NOMO-1 treated with DMSO at 0.1 percent for 48 hours (cell line): ENCODE measurements around the gene XRCC1.

Experiments
- DNase-seq: peaks from one replicate; lab custom pipeline; 2025; ENCODE audit not compliant: unreplicated experiment; lab: John Stamatoyannopoulos, UW

The XRCC1 gene, protein sequence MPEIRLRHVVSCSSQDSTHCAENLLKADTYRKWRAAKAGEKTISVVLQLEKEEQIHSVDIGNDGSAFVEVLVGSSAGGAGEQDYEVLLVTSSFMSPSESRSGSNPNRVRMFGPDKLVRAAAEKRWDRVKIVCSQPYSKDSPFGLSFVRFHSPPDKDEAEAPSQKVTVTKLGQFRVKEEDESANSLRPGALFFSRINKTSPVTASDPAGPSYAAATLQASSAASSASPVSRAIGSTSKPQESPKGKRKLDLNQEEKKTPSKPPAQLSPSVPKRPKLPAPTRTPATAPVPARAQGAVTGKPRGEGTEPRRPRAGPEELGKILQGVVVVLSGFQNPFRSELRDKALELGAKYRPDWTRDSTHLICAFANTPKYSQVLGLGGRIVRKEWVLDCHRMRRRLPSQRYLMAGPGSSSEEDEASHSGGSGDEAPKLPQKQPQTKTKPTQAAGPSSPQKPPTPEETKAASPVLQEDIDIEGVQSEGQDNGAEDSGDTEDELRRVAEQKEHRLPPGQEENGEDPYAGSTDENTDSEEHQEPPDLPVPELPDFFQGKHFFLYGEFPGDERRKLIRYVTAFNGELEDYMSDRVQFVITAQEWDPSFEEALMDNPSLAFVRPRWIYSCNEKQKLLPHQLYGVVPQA

DNA sequence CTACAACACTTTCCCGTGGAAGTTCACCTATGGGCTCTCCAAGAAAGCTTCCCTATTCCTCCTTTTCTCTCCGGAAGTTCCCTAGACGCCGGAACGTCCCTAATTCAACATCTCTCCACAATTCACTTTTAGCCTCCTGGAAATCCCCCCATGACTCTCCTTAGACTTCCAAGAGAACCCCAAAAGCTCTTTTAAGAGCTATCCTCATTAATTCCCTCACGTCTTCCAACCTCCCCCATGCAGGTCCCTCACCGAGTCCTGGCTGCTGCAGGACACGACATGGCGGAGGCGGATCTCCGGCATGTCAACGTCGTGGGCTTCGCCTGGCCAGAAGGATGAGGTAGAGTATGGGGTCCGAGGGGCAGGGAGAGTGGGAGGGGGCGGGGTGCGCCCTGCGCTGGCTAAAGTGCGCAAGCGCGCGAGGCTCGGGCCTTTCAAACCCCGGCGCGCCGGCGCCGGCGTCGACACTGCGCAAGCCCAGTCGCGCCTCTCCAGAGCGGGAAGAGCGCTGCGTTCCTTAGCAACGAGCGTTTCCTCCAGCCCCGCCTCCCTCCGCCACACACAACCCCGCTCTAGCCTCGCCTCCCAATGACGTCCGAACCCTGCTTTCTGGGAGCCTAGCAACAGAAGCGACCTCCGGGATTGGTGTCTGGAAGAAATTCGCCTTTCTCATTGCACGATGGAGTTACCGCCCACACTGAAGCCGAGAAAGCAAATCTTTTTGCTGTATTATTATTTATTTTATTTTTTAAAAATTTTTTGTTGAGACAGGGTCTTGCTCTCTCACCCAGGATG is at the start of gene XRCC1, which contains the start of gene PINLYP:
XRCC1 (minus strand) TSS at position 372 of the 795 bp plus-strand sequence; CDS start at position 303, 69 bp downstream.
PINLYP (plus strand) TSS at position 646 of the 795 bp plus-strand sequence. CDS start 1,391 bp downstream, outside the sequence.
- peak; percentile 99 for DNase-seq

DNA sequence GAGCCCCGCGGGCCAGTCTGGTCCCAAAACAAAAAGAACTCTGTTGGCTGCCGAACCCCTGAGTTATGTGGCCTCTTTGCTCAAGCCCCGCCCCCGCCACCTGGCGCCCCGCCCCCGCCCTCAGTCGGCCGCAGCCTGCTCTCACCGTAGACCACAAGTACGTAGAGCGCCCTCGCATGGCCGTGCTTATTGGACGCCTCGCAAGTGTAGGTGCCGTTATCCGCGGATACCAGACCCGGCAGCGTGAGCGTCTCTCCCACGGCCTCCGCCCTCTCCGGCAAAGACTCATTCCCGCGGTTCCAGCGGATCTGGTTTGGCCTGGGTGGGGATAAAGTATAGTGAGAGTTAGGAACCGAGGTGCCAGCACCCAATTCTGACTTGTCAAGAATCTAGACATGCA is 49.6 kb upstream of the XRCC1 start:
- DNase-seq, result no peak

DNA sequence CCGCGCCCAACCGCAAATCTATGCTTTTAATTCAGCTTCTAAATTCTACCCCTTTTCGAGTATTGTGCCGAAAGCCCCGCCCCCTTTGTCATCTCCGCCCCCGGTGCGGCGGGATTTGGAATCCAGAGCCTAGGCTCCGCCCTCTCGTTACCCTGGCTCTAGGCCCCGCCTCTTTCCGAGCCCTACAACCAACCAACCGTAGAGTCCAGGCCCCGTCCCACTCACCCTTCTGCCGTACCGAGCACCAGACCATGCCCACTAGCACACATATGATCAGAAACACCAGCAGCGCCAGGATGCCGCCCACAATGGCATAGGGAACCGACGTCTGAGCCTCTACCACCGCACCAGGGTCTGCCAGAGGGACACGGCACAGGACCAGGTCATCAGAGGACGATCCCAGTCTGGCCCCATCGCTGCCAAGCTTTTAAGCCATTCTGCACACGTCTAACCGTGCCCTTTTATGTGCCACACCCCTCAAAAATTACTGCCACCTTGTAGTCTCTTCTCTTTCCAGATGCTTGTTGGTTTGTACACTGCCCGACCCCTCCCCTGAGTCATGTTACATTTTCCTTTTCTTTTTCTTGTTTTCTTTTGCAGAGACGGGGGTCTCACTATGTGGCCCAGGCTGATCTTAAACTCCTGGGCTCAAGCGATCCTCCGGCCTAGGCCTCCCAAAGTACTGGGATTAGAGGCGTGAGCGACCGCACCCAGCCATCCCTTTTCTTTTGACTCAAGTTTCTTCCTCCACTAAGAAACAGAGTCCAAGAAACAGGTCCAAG is 48.8 kb upstream of the XRCC1 start:
- DNase-seq, result no peak

DNA sequence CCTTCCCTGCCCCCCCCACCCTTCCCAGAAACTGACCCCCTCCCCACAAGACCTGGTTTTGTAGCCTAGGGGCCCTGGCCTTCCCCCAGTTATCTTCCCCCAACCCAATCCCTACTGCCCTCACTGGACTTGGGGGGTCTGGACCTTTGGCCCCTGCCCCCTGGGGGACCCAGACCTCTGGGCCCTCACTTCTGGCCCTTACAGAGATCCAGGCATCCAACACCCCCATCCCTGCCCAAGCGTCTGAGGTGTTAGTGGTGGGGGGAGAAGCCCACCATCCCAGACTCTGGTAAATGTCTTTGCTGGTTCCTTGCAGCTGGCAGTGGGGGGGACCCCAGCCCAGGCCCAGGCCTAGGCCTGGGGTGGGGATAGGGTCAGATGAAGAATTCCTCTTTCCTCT is 47.6 kb upstream of the XRCC1 start:
- no peak for DNase-seq

DNA sequence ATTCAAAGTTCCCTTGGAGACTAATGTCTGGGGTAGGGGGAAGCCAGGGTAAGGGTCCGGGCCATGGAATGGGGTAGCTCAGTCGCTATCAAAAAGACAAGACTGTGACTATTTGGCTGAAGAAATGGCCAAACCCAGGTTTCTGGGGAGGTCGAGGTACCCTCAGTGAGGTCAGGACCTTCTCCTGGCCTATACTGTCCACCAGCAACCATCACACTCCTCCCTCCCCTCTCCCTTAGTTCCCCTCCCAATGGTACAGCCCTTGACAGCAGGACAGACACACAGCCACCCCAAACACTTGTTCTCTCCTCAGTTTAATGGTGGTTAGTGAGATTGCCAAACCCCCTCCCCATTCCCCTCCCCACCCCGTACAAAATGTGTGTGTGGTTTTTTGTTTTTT is 46.7 kb upstream of the XRCC1 start:
- no peak for DNase-seq

DNA sequence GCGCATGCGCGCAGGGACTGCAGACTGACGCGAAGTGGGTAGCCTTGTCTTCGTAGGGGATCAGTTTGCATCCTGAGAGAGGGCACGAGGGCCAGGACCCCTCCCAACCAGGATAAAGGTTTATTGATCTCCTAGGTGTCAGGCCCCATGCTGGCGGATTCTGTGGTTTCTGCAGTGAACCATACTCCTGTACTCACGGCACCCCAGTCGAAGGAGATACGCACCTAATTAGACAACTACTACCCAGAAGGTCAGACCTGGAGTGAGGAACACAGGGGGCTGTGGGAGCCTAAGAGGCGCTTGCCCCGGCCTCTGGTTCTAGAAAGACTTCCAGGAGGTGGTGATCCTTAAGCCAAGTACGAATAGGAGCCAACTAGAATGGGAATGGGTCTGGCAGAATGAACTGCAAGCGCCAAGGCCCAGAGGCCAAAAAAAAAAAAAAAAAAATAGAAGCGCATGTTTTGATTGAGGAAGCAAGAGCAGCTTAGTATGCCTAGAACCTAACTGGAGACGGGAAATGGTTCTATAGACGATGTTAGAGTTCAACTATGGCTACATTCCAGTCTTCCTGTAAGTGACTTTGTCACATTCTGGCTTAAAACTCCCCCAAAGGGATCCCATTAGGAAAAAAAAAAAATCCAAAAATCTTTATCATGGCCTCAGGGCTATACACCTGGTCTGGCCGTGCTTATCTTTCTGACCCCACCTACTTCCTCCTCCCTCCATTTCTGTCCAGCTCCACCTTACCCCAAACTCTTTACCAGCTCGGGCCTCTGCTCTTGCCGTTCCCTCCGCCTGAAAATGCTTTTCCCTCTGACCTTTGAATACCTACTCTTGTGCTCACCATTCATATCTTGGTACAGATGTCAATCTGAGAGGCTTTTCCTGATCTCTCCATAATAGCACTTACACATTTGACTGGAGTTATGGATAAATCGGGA is 45.0 kb upstream of the XRCC1 start:
- DNase-seq, result no peak

DNA sequence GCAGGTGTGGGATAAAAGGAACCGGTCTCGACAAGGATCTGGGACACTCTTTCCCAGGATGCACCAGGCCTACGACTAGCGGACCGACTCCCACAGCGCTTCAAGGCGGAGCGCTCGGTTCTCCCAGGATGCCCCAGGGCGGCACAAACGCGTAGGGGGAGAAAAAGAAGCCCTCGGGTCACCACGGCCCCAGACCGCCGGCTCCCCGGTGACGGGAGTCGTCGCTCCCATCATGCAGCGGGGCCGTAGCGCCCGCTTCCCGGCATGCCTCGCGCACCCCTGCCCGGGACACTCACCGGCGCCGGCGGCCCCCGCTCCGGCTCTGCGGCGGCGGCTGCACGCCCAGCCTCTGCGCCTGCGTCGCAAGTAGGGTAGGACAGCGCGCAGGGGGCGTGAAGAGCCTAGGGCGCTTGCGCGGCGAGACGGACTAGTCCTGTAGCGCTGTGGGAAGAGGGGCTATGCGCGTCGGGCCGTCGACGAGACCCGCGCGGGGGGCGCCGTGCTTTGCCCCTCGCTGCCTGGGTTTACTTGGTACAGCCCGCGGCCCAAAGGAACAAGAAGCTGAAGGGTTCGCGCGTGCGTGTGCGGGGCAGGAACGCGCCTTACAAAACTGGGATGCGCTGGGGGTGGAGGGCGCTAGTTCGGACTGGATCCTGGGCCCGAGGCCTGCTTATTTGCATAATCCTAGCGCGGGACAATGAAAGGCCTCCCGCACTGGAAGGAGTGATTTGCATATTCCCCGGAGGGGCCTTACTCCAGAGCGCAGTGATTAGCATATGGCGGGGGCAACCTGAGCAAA is 44.1 kb upstream of the XRCC1 start, which contains the start of gene ZNF428:
ZNF428 (minus strand) TSS at position 368 of the 799 bp plus-strand sequence. CDS start 5,325 bp downstream, outside the sequence.
- DNase-seq, result peak; percentile 69

DNA sequence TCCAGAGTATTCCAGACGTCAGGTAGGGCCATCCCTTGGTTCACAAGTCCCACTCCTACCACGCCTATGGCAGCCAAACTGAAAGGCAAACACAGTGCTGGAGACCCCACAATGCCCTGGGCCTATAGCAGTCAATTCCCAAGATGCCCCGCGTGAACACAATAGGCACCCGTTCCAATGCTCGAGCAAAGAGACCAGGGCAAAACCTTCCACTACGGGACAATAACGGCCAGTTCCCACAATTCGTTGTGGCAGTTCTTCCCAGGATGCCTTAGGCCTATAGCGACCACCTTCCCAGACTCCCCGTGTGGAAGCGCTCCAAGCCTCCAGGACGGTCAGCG is 43.6 kb upstream of the XRCC1 start:
- DNase-seq, result peak; percentile 11

DNA sequence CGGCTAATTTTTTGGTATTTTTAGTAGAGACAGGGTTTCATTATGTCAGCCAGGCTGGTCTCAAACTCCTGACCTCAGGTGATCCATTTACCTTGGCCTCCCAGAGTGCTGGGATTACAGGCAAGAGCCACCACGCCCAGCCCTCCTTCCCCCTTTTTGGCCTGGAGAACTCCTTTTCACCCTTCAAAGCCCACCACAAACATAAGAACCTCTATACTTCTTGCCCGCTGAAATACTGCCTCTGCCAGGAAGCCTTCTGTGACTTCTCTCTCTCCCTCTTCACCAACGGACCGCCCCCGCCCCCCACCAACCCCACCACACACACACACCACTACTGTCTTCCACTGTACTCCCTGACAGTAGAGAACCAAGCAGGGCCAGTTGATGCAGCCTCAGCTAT is 41.6 kb upstream of the XRCC1 start:
- no peak for DNase-seq

DNA sequence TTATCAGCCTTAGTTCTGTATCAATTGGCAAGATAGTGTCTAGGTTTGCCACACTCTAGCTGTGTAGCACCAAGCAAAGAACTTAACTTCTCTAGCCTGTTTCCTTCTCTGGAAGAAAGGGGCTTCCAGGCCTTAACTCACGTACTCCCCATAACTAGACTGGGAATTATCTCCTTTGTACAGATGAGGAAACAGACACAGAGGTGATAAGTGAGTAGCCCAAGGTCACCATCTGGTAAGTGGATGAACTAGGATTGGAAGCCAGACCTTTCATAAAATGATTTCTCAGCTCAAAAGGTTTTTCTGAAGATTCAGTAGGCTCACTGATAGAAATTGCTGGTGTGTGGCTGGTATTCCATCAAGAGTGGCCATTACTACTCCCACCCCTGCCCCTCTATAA is 41.0 kb upstream of the XRCC1 start:
- DNase-seq, result no peak

DNA sequence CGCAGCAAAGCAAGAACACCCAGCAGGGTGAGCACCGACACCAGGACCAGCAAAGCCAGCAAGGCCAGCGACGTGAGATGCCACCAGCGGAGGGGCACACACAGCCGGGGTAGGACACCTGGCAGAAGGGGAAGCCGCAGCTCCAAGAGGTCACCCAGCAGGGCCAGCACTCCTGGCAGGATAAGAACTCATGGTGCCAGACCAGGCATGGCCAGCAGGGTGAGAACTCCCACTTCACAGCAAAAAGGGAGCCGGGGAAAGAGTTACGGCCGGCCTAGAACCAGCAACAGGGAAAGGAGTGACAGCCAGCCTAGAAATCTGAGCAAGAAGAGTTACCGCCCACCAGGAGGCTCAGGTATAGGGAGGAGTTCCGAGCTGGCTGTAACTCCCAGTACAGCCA is 37.0 kb upstream of the XRCC1 start:
- no peak for DNase-seq

DNA sequence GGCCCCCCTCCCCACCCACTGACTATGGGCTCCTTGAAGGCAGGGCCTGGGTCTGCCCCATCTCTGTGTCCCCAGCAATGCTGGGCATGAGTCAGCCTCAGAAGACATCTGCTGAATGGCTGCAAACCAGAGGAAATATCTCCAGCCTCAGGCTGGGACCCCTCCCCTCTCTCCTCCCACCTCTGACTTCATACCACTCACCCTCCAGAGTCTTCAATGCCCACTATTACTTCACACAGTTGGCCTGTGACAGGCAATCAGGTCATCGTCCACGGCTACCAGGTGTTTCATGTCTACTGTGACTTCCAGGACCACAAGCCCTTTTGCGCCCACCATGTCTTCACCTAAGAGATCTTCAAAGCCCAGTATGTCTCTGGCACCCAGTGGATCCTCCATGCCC is 36.5 kb upstream of the XRCC1 start, which contains the start of gene SRRM5:
SRRM5 (plus strand) TSS at position 301 of the 400 bp plus-strand sequence; CDS start at position 335, 34 bp downstream.
- DNase-seq, result no peak

DNA sequence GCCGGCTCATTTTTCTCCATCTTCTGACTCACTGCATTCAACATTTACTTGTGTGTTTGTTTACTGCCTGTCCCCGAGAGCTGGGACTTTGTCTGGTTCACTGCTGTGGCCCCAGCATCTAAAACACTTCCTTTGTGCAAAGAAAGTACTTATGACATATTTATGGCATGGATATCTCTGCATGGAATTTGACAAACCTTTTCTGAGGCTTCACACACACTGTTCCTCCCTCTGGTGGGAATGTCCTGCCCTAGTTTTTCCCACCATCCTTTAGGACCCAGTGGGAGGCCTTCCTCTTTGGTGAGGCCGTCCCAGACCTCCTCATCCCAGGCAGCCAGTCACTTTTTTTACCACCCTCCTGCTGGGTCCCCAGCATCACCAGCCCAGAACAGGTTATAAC is 35.2 kb upstream of the XRCC1 start:
- no peak for DNase-seq

DNA sequence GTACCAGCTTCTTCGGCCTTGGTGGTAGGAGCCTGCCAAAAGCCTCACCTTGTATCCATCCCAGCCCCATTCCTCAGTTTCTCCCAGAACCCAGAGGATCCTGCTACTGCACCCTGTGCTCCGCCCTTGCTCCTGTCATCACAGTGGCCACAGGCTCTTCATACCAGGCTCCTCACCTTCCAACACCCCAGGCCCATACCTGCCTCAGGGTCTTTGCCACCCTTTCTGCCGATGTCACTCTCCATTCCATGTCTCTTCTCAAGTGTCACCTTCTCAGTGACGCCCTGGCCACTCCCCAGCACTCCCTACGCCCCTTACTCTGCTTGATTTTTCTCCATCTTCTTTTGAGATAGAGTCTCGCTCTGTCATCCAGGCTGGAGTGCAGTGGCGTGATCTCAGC is 34.5 kb upstream of the XRCC1 start:
- no peak for DNase-seq

DNA sequence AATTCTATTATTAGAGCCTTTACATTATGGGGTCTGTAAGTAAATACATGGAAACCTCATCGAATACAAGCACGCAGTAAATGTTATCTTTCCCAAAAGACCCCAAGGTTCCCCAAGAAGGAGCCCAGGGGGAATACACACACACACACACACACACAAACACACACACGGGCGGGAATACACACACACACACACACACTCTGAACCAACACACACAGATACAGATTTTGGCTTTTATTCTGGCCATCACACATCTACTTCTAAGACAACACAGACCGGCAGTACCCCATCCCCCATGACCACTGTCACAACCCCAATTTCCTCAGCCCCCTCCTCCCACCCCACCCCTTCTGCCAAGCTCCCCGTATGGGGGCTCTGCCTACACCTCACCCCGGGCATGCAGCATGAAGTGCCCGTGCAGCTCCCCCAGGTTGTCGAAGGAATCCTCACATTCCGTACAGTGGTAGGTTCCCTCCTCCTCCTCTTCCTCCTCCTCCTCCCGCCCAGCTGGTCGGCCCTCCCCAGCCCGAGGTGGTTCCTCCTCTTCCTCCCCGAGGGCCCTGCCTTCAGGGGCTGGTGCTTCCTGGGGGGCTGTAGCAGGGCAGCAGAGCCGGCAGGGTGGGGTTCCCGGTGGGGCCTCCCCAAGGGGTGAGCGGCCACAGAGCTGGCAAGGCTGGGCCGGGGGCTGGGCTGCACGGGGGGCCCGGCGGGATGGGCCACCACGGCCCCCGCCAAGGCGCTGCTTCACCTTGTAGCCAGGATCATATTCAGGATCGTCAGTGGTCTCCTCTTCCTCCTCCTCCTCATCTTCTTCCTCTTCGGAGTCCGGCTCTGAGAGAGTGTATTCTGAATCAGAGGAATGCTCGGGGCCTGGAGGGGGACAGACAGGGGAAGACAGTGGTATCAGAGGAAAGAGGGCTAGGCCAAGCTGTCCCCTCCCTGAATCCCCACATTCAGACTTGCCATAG is 32.2 kb upstream of the XRCC1 start:
- no peak for DNase-seq

DNA sequence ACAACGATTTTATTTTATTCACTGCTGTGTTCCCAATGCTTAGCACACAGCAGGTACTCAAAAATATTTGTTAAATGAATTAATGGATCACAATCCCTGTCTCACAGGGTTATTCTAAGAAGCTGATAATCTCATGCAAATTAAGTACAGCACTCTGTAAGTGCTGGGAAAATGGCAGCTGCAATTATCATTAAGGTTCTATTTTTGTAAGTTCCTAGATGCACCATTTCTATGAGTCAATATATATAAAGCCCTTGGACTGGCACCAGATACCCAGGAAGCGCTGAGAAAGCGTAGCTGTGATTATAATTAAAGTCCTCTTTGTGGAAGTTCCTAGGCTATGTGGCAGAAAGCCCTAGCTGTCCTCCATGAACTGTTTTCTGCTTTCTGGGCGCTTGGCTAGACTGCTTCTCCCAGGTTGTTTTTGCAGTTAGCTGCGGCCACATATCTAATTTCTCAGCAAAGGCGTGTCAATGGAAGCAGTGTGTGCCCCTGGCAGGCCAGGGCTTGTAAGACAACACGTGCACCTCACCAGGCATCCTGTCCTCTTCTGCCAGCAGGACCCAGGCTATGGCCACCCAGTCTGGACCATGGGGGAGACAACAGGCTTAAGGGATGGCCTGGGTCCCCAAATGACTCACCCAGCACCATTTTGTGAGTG is 31.4 kb upstream of the XRCC1 start:
- DNase-seq, result no peak
